Keratinocyte (primary cell): Measurements from ENCODE around the gene PCDH15. TPM values are rescaled to one million over a fixed set of nuclear protein-coding genes. Genes with fewer than 3 reads are reported as not detected.

Source experiments
- DNase-seq: peaks from one replicate; pipeline ENCODE4 v3.0.0-alpha.2; 2011; ENCODE audit warnings: low read depth, missing footprints, low spot score
- FAIRE-seq: peaks from 2 replicates; lab custom pipeline; 2011; peaks lifted over from hg19 to GRCh38; lab: Jason Lieb, UNC
- H2AFZ ChIP-seq: 2 replicates; pipeline ENCODE4 v1.6.0; 2012; ENCODE audit warnings: low read length, control low read depth, inconsistent platforms; ENCODE audit not compliant: control insufficient read depth
- H3K27ac ChIP-seq: 2 replicates; pipeline ENCODE4 v1.5.1; 2011; ENCODE audit warnings: low read length; ENCODE audit not compliant: control insufficient read depth, insufficient read depth
- H3K27me3 ChIP-seq: 3 replicates; pipeline ENCODE4 v1.6.0; 2011; ENCODE audit warnings: low read length; ENCODE audit not compliant: control insufficient read depth, insufficient read depth; ENCODE audit errors: extremely low read depth
- H3K36me3 ChIP-seq, 2 experiments: 2 replicates in 1 of 2; 3 replicates in 1 of 2; pipeline ENCODE4 v1.5.1; 2011; ENCODE audit warnings: low read length in 2 of 2, mild to moderate bottlenecking in 1 of 2; ENCODE audit not compliant: control insufficient read depth in 2 of 2, insufficient read depth in 2 of 2; ENCODE audit errors: extremely low read depth in 1 of 2
- H3K4me1 ChIP-seq: 3 replicates; pipeline ENCODE4 v1.5.1; 2011; ENCODE audit warnings: low read length; ENCODE audit not compliant: control insufficient read depth, insufficient read depth; ENCODE audit errors: extremely low read depth
- H3K4me2 ChIP-seq: 3 replicates; pipeline ENCODE4 v1.6.0; 2011; ENCODE audit warnings: low read depth, low read length; ENCODE audit not compliant: control insufficient read depth, insufficient read depth; ENCODE audit errors: extremely low read depth
- H3K4me3 ChIP-seq, 3 experiments: fragments of 200-600 bp in 1 of 3; sonication (generic) in 1 of 3; 2 replicates in 2 of 3; 3 replicates in 1 of 3; pipeline ENCODE4 v1.5.1; 2011 to 2016; ENCODE audit warnings: low read length in 3 of 3, mild to moderate bottlenecking in 3 of 3, control low read depth in 2 of 3, inconsistent platforms in 1 of 3, low read depth in 1 of 3, mixed read lengths in 1 of 3, mixed run types in 1 of 3, moderate library complexity in 1 of 3; ENCODE audit not compliant: control insufficient read depth in 2 of 3, insufficient read depth in 2 of 3; ENCODE audit errors: extremely low read depth in 1 of 3
- H3K79me2 ChIP-seq: 2 replicates; pipeline ENCODE4 v1.6.0; 2012; ENCODE audit warnings: low read length; ENCODE audit not compliant: control insufficient read depth, insufficient read depth
- H3K9ac ChIP-seq: 3 replicates; pipeline ENCODE4 v1.6.0; 2011; ENCODE audit warnings: low read length; ENCODE audit not compliant: control insufficient read depth, insufficient read depth; ENCODE audit errors: extremely low read depth
- H3K9me1 ChIP-seq: 3 replicates; pipeline ENCODE4 v1.6.0; 2011; ENCODE audit warnings: low read length; ENCODE audit not compliant: control insufficient read depth, insufficient read depth; ENCODE audit errors: extremely low read depth
- H3K9me3 ChIP-seq: 2 replicates; pipeline ENCODE4 v1.5.1; 2012; ENCODE audit warnings: low read depth, low read length; ENCODE audit not compliant: control insufficient read depth
- H4K20me1 ChIP-seq: 3 replicates; pipeline ENCODE4 v1.6.0; 2011; ENCODE audit warnings: low read length; ENCODE audit not compliant: control insufficient read depth, insufficient read depth; ENCODE audit errors: extremely low read depth
- CTCF ChIP-seq, 3 experiments: IDR thresholded peaks in 1 of 3; conservative IDR thresholded peaks in 1 of 3; optimal IDR thresholded peaks in 1 of 3; 2 replicates in 2 of 3; 3 replicates in 1 of 3; pipeline versions ENCODE3 to v1.5.1; 2011; ENCODE audit warnings: low read length in 3 of 3, mild to moderate bottlenecking in 3 of 3, moderate library complexity in 2 of 3, control low read depth in 1 of 3, inconsistent platforms in 1 of 3; ENCODE audit not compliant: insufficient read depth in 2 of 3; ENCODE audit errors: extremely low read depth in 1 of 3
- EZH2 ChIP-seq: IDR thresholded peaks from one replicate; pipeline ENCODE4 v1.6.1; 2012; ENCODE audit warnings: inconsistent platforms, mild to moderate bottlenecking, low read length, moderate library complexity
- dilution Hi-C: fragments of 300-500 bp; cut with MboI; formaldehyde crosslinking; loops from one replicate; pipeline ENCODE4 v1.7.0; 2020; ENCODE audit warnings: low sequenced_read_pairs; ENCODE audit not compliant: extremely low pct_ligation_motif_present
- polyA plus RNA-seq, 5 experiments: library from polyadenylated mRNA; depleted of rRNA in 3 of 5; stranded (reverse) in 3 of 5; stranded (forward) in 1 of 5; unstranded in 1 of 5; fragments of >200 nt; gene quantifications; 1 replicate in 1 of 5; 2 replicates in 3 of 5; 3 replicates in 1 of 5; pipeline versions ENCODE4 v1.2.1 to v1.2.3, GENCODE V29; 2011 to 2012; ENCODE audit warnings: missing spikeins in 2 of 5, low read depth in 1 of 5, low replicate concordance in 1 of 5
- small RNA-seq, 3 experiments: library from RNA; depleted of rRNA; stranded (forward); fragments of <200 nt; gene quantifications; one replicate each; pipeline ENCODE3, GENCODE V24; 2012; ENCODE audit warnings: low read depth in 3 of 3, low replicate concordance in 1 of 3; ENCODE audit not compliant: insufficient read length in 3 of 3

The PCDH15 gene
- polyA plus RNA-seq, 1 donor (not counting 4 experiments of a cell fraction or from before 2014, with no cell fraction given): not detected

DNA sequence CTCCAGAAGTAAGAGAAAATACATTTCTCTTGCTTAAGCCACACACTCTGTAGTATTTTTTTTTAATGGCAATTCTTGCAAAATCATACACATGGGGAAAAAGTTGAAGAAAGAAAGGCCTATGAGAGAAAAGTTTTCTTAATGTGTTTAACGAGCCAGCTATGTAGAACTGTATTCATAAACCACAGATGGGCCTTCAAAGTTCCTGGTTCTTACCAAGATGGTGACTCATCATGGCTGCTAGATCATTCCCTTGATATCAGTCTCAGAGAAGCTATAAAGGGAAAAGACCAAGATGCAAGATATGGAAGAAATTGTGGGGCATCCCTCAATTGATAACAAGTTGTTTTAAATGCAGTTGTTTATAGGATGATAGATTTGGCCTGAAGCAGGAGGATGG lies 1035.7 kb downstream of the PCDH15 start:
- Histone ChIP-seq H3K9me3 (no peaks in the 10 kb centered on the region), H3K79me2 (no peaks in the 10 kb centered on the region), H4K20me1 (no peaks in the 10 kb centered on the region), H3K27me3 (no peaks in the 10 kb centered on the region), H3K4me2 (no peak overlapping the region), H3K9me1 (no peaks in the 10 kb centered on the region), H2AFZ (no peak overlapping the region), H3K4me3 (no peak overlapping the region), H3K4me1 (no peaks in the 10 kb centered on the region), H3K36me3 (no peaks in the 10 kb centered on the region), H3K9ac (no peak overlapping the region), H3K27ac (no peak overlapping the region)
- no peak for FAIRE-seq
- TF ChIP-seq EZH2 (no peak), CTCF (optimal IDR thresholded peaks at IDR 0.05 in 1 of 3, IDR thresholded peaks at IDR 0.05 in 1 of 3, conservative IDR thresholded peaks at IDR 0.05 in 1 of 3; ENCODE audit: extremely low read depth in 1 of 3, insufficient read depth in 2 of 3, low read length in 3 of 3) (no peak)
- no peak for DNase-seq
- dilution Hi-C loops: no loop called here

- H4K20me1 ChIP-seq: no peaks in the 10 kb centered on the region
- no peak overlapping the region for H3K4me2 ChIP-seq
- H2AFZ ChIP-seq: no peak overlapping the region
- dilution Hi-C loops: no loop called here
- no peaks in the 10 kb centered on the region for H3K9me3 ChIP-seq
- H3K4me1 ChIP-seq: no peaks in the 10 kb centered on the region
- no peak for DNase-seq
- H3K9me1 ChIP-seq: no peaks in the 10 kb centered on the region
- H3K4me3 ChIP-seq: no peak overlapping the region
- no peak overlapping the region for H3K9ac ChIP-seq
- no peak for TF ChIP-seq EZH2
- H3K27ac ChIP-seq: no peak overlapping the region
- no peaks in the 10 kb centered on the region for H3K79me2 ChIP-seq
- no peaks in the 10 kb centered on the region for H3K27me3 ChIP-seq
- H3K36me3 ChIP-seq: no peaks in the 10 kb centered on the region
- no peak for FAIRE-seq
Measured at GRCh38 chr10:53754596-53755250, 1046.3 kb downstream of the PCDH15 start.

Small RNAs within 50 kb of the gene (small RNA-seq; reads per million reads assigned to genes)
- gene AL365496.1 (0 reads per million in 3 experiments), gene MIR548F1 (0 reads per million in 3 experiments), gene RNU6-687P (0 reads per million in 3 experiments)
